GM20000 (cell line): ENCODE measurements around the gene C1orf232.

Source experiments
- DNase-seq: peaks from one replicate; pipeline ENCODE4 v3.0.0; 2012; ENCODE audit warnings: low spot score
- TF ChIP-seq, protein P1 (sequence below): IDR thresholded peaks from 2 replicates; pipeline ENCODE4 v1.5.1; 2012; ENCODE audit warnings: mild to moderate bottlenecking, control low read depth; ENCODE audit errors: extremely low read depth, missing control alignments

C1orf232 gene

GRCh38 chr1:26197813-26198212, 29.1 kb upstream of the C1orf232 start:
- DNase-seq = no peak
- TF ChIP-seq, protein P1, sequence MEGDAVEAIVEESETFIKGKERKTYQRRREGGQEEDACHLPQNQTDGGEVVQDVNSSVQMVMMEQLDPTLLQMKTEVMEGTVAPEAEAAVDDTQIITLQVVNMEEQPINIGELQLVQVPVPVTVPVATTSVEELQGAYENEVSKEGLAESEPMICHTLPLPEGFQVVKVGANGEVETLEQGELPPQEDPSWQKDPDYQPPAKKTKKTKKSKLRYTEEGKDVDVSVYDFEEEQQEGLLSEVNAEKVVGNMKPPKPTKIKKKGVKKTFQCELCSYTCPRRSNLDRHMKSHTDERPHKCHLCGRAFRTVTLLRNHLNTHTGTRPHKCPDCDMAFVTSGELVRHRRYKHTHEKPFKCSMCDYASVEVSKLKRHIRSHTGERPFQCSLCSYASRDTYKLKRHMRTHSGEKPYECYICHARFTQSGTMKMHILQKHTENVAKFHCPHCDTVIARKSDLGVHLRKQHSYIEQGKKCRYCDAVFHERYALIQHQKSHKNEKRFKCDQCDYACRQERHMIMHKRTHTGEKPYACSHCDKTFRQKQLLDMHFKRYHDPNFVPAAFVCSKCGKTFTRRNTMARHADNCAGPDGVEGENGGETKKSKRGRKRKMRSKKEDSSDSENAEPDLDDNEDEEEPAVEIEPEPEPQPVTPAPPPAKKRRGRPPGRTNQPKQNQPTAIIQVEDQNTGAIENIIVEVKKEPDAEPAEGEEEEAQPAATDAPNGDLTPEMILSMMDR = no peak

- TF ChIP-seq, protein P1 = no peak
- no peak for DNase-seq
These were observed 28.5 kb upstream of the C1orf232 start for GRCh38 chr1:26197301-26197700.

- TF ChIP-seq, protein P1 = no peak
- no peak for DNase-seq
These were observed 27.0 kb upstream of the C1orf232 start for GRCh38 chr1:26195805-26196204.

DNA sequence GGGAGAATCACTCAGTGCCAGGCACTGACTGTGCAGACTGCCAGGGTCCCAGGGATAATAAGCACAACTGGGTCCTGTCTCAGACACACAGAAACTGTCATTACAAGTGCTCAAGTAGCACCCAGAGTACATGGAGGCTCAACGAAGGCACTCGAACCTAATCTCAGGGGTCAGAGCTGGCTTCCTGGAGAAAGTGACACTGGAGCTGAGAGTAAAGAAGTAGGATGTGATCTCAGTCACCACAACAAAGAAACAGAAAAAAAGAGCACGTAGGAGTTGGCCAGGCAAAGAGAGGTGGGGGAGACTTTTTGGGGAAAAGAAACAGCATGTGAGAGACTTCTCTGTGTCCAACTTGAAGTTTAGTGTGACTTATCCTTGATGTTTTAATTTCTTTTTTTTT, 23.0 kb upstream of the C1orf232 start:
- peak; percentile 61 for DNase-seq
- TF ChIP-seq, protein P1 = no peak

DNA sequence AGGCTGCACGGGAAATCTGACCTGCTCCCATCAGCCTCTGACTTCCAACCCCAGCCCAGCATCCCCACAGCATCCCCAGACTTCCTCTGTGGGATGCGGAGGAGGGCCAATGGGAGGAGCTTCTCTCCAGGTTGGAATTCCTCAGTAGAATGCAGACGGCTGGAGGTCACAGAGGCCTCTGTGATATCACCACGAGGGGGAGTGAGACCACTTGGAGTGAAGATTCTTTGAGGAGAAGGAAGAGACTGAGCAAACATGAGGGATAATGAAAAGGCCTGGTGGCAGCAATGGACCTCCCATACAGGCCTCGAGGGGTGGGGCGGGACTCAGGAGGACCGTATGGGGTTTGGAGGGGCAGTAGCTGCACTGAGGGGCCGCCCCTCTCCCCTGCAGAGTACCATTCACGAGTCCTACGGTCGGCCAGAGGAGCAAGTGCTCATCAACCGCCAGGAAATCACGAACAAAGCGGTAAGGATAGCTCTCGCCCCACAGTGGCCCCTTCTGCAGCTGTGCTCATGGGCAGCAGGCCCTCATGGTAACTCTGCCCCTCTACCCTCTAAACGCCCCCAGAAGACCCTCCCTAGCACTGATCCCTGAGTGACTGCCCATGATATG, 21.7 kb upstream of the C1orf232 start, which contains the start of gene CATSPER4:
CATSPER4 (plus strand) TSS at position 230 of the 615 bp plus-strand sequence; CDS start at position 256, 26 bp downstream.
- TF ChIP-seq, protein P1 = no peak
- DNase-seq = no peak

DNA sequence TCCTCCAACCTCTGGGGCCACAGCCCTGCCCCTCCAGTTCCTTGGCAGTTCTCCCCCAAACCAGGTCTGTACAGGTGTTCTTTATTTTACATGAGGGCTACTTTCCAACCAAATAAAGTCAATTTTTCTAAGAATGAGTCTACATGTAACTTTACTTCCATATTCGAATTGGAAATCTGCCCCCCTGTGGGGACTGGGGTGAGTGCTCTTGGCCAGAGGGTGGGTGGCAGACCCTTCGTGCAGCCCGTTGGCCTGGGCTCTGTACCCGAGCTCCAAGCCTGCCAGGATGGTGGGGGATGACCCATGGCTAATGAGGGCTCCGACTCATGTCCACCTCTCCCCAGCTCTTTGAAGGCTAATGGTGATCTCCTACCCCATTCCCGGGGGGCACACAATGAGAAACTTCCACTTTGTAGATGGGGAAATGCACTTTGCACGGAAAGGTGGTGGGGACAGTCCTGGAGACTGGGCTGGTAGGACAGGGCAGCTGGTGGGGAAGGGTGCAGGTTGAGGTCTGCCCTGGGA, 21.1 kb upstream of the C1orf232 start:
- TF ChIP-seq, protein P1 = no peak
- DNase-seq = no peak

DNA sequence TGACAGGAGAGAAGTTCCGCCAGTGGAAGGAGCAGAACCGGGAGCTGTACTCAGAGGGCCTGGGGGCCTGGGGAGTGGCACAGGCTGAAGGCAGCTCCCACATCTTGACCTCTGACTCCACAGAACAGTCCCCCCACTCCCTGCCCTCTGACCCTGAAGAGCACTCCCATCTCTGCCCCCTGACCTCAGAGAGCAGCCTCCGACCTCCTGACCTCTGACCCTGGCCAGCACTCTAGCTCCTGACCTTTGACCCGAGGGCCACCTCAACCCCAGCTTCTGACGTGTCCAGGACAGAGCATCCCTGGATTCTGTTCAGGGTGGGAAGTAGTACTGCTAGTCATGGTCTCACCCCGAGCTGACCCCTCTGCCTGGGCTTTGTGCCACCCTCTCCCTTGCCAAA, 20.6 kb upstream of the C1orf232 start:
- no peak for DNase-seq
- TF ChIP-seq, protein P1 = no peak
